H1 (cell line): ENCODE data around the gene AFAP1L2. TPM values are rescaled to one million over a fixed set of nuclear protein-coding genes. Genes with fewer than 3 reads are reported as not detected.

Experiments used
- CTCF ChIA-PET: fragments of 300-600 bp; sonication (Branson Sonifier 250); formaldehyde crosslinking; loops from one replicate; lab custom pipeline; 2021; ENCODE audit not compliant: partially characterized antibody; lab: Charles Lee
- POLR2A ChIA-PET: fragments of 300-600 bp; sonication (Branson Sonifier 250); formaldehyde crosslinking; loops from one replicate; lab custom pipeline; 2021; ENCODE audit warnings: inconsistent platforms; ENCODE audit not compliant: partially characterized antibody; lab: Charles Lee
- DNase-seq, 2 experiments: peaks; one replicate each; pipeline versions ENCODE4 v3.0.0 to v3.0.0-alpha.2; 2010 to 2022; ENCODE audit warnings: low spot score in 2 of 2, low read depth in 1 of 2, mixed read lengths in 1 of 2
- FAIRE-seq: peaks from 2 replicates; lab custom pipeline; 2011; peaks lifted over from hg19 to GRCh38; lab: Jason Lieb, UNC
- H2AFZ ChIP-seq: 2 replicates; pipeline ENCODE4 v1.8.1; 2012; ENCODE audit warnings: low read length, inconsistent platforms
- H2AK5ac ChIP-seq: 2 replicates; pipeline ENCODE4 v1.6.1; 2013; ENCODE audit warnings: low read depth, low read length
- H2BK120ac ChIP-seq: replicated peaks from 2 replicates; pipeline ENCODE3; 2013; ENCODE audit warnings: low read depth, low read length, inconsistent platforms
- H2BK12ac ChIP-seq: 2 replicates; pipeline ENCODE4 v1.6.1; 2013; ENCODE audit warnings: low read depth, low read length
- H2BK15ac ChIP-seq: 2 replicates; pipeline ENCODE4 v1.6.1; 2013; ENCODE audit warnings: low read length
- H2BK20ac ChIP-seq: 2 replicates; pipeline ENCODE4 v1.6.1; 2013; ENCODE audit warnings: low read length
- H2BK5ac ChIP-seq: 2 replicates; pipeline ENCODE4 v1.6.1; 2013; ENCODE audit warnings: low read depth, low read length
- H3K14ac ChIP-seq: 2 replicates; pipeline ENCODE4 v1.6.1; 2013; ENCODE audit warnings: inconsistent platforms; ENCODE audit not compliant: insufficient read length
- H3K18ac ChIP-seq: 2 replicates; pipeline ENCODE4 v1.6.1; 2013; ENCODE audit warnings: low read length; ENCODE audit errors: extremely low read depth
- H3K23ac ChIP-seq: 2 replicates; pipeline ENCODE4 v1.6.1; 2013; ENCODE audit warnings: inconsistent platforms; ENCODE audit not compliant: insufficient read length
- H3K23me2 ChIP-seq: 2 replicates; pipeline ENCODE4 v1.6.1; 2013; ENCODE audit warnings: low read depth, low read length
- H3K27ac ChIP-seq: 2 replicates; pipeline ENCODE4 v1.6.1; 2011; ENCODE audit warnings: low read depth, low read length, inconsistent platforms
- H3K27me3 ChIP-seq, 4 experiments: replicated peaks in 1 of 4; 1 replicate in 1 of 4; 2 replicates in 3 of 4; pipeline versions ENCODE4 v1.6.1 to v1.8.1; 2011 to 2013; ENCODE audit warnings: low read length in 3 of 4, mild to moderate bottlenecking in 3 of 4, inconsistent platforms in 2 of 4, mixed read lengths in 2 of 4, moderate library complexity in 1 of 4; ENCODE audit not compliant: control insufficient read depth in 3 of 4, insufficient read depth in 3 of 4; ENCODE audit errors: extremely low read depth in 1 of 4
- H3K36me3 ChIP-seq, 4 experiments: 2 replicates each; pipeline versions ENCODE4 v1.6.1 to v1.8.1; 2011 to 2013; ENCODE audit warnings: mild to moderate bottlenecking in 4 of 4, low read length in 3 of 4, moderate library complexity in 2 of 4, control low read depth in 1 of 4, inconsistent platforms in 1 of 4; ENCODE audit not compliant: insufficient read depth in 4 of 4, control insufficient read depth in 2 of 4
- H3K4ac ChIP-seq: replicated peaks from 2 replicates; pipeline ENCODE3; 2013; ENCODE audit warnings: low read length, low read depth, mixed read lengths, inconsistent platforms; ENCODE audit not compliant: insufficient read length
- H3K4me1 ChIP-seq, 4 experiments: replicated peaks in 1 of 4; 1 replicate in 1 of 4; 2 replicates in 3 of 4; pipeline versions ENCODE4 v1.6.1 to v1.8.1; 2011 to 2013; ENCODE audit warnings: low read length in 3 of 4, inconsistent platforms in 2 of 4, mixed read lengths in 1 of 4; ENCODE audit not compliant: insufficient read depth in 4 of 4, control insufficient read depth in 3 of 4
- H3K4me2 ChIP-seq, 2 experiments: 2 replicates each; pipeline versions ENCODE4 v1.6.1 to v1.8.1; 2011 to 2013; ENCODE audit warnings: low read depth in 2 of 2, low read length in 2 of 2, control low read depth in 1 of 2, inconsistent platforms in 1 of 2, mild to moderate bottlenecking in 1 of 2; ENCODE audit not compliant: insufficient read depth in 1 of 2
- H3K4me3 ChIP-seq, 4 experiments: fragments of 200-600, 300-600 bp in 1 of 4; sonication (generic), shearing (Covaris generic), sonication (Bioruptor Twin) in 1 of 4; 2 replicates each; pipeline versions ENCODE4 v1.5.1 to v1.8.1; 2011 to 2016; ENCODE audit warnings: low read length in 4 of 4, low read depth in 3 of 4, control low read depth in 2 of 4, inconsistent platforms in 2 of 4, mild to moderate bottlenecking in 2 of 4, mixed read lengths in 1 of 4, moderate library complexity in 1 of 4; ENCODE audit not compliant: insufficient read depth in 2 of 4; ENCODE audit errors: extremely low read depth in 1 of 4
- H3K56ac ChIP-seq: replicated peaks from 2 replicates; pipeline ENCODE3; 2013; ENCODE audit warnings: low read depth, mild to moderate bottlenecking, mixed read lengths, low read length, inconsistent platforms; ENCODE audit not compliant: insufficient read length
- H3K79me1 ChIP-seq: 2 replicates; pipeline ENCODE4 v1.6.1; 2013; ENCODE audit warnings: low read depth, low read length, control low read depth
- H3K79me2 ChIP-seq, 2 experiments: 2 replicates each; pipeline versions ENCODE4 v1.6.1 to v1.8.1; 2012 to 2013; ENCODE audit warnings: low read length in 2 of 2, mild to moderate bottlenecking in 2 of 2, inconsistent platforms in 1 of 2; ENCODE audit not compliant: insufficient read depth in 2 of 2, control insufficient read depth in 1 of 2
- H3K9ac ChIP-seq, 4 experiments: replicated peaks in 1 of 4; 1 replicate in 1 of 4; 2 replicates in 3 of 4; pipeline versions ENCODE4 v1.6.1 to v1.8.1; 2011 to 2013; ENCODE audit warnings: low read depth in 3 of 4, low read length in 3 of 4, control low read depth in 2 of 4, mild to moderate bottlenecking in 2 of 4, moderate library complexity in 2 of 4, inconsistent platforms in 1 of 4; ENCODE audit errors: extremely low read depth in 1 of 4
- H3K9me3 ChIP-seq, 2 experiments: 2 replicates each; pipeline versions ENCODE4 v1.6.1 to v1.8.1; 2012 to 2013; ENCODE audit warnings: mild to moderate bottlenecking in 2 of 2, moderate library complexity in 2 of 2, control low read depth in 1 of 2, inconsistent platforms in 1 of 2, low read depth in 1 of 2, low read length in 1 of 2, mixed read lengths in 1 of 2; ENCODE audit not compliant: insufficient read depth in 2 of 2
- H4K20me1 ChIP-seq, 2 experiments: replicated peaks in 1 of 2; 2 replicates each; pipeline versions ENCODE3 to v1.8.1; 2011 to 2013; ENCODE audit warnings: inconsistent platforms in 2 of 2, low read length in 2 of 2, mild to moderate bottlenecking in 1 of 2; ENCODE audit not compliant: insufficient read depth in 2 of 2, control insufficient read depth in 1 of 2
- H4K5ac ChIP-seq: 2 replicates; pipeline ENCODE4 v1.6.1; 2013; ENCODE audit warnings: low read length, low read depth, mixed read lengths, inconsistent platforms; ENCODE audit not compliant: insufficient read length
- H4K8ac ChIP-seq: 2 replicates; pipeline ENCODE4 v1.8.0; 2013; ENCODE audit warnings: mild to moderate bottlenecking, moderate library complexity, low read length, inconsistent platforms; ENCODE audit not compliant: insufficient read depth; ENCODE audit errors: extremely low read depth
- H4K91ac ChIP-seq: replicated peaks from 2 replicates; pipeline ENCODE3; 2013; ENCODE audit warnings: low read length, mixed read lengths, inconsistent platforms; ENCODE audit not compliant: insufficient read length
- ATF3 ChIP-seq: IDR thresholded peaks from 2 replicates; pipeline ENCODE4 v1.6.1; 2011; ENCODE audit warnings: low read depth, mild to moderate bottlenecking, low read length; ENCODE audit not compliant: insufficient read depth
- BRCA1 ChIP-seq: IDR thresholded peaks from 2 replicates; pipeline ENCODE4 v1.6.1; 2012; ENCODE audit warnings: low read depth, low read length, improper control_type of control experiment
- CEBPB ChIP-seq: IDR thresholded peaks from 2 replicates; pipeline ENCODE4 v1.6.1; 2012; ENCODE audit warnings: low read depth, low read length
- MAFK ChIP-seq: IDR thresholded peaks from 2 replicates; pipeline ENCODE4 v1.6.1; 2012; ENCODE audit warnings: low read depth, mild to moderate bottlenecking, improper control_type of control experiment, low read length
- NRF1 ChIP-seq: IDR thresholded peaks from 2 replicates; pipeline ENCODE4 v1.6.1; 2011; ENCODE audit warnings: mild to moderate bottlenecking, low read depth, low read length, improper control_type of control experiment
- TAF7 ChIP-seq: optimal IDR thresholded peaks from 2 replicates; pipeline ENCODE3; 2011; ENCODE audit warnings: low read depth, mild to moderate bottlenecking, inconsistent platforms, low read length, moderate library complexity, borderline replicate concordance
- WGBS, 2 experiments: shearing (Covaris generic) in 1 of 2; methylation state at CpG; one replicate each; pipeline versions ENCODE4 v1.1.6 to v1.1.7; 2013 to 2015; ENCODE audit warnings: low lambda C conversion rate in 2 of 2, mixed read lengths in 2 of 2, inconsistent platforms in 1 of 2, low coverage in 1 of 2, missing lambda C conversion rate in 1 of 2; ENCODE audit not compliant: insufficient replicate concordance in 2 of 2, insufficient coverage in 1 of 2, insufficient read length in 1 of 2; ENCODE audit errors: extremely low coverage in 1 of 2, missing lambda C conversion rate in 1 of 2; 5-methylcytosine and 5-hydroxymethylcytosine counted together
- polyA plus RNA-seq, 7 experiments: library from polyadenylated mRNA; depleted of rRNA in 3 of 7; stranded (reverse) in 5 of 7; unstranded in 2 of 7; fragments of >200 nt in 5 of 7; fragments of 200-250 nt in 2 of 7; gene quantifications; 1 replicate in 5 of 7; 2 replicates in 1 of 7; 4 replicates in 1 of 7; pipeline versions ENCODE4 v1.2.1 to v1.2.3, GENCODE V29; 2011 to 2013; ENCODE audit warnings: missing spikeins in 2 of 7, mixed read lengths in 2 of 7
- total RNA-seq: library from RNA; stranded (reverse); fragmentation: NEBNext Ultra II Directional; extraction: Animal tissue kit (Norgen Biotek cat#: 25700); gene quantifications from 2 replicates; pipeline ENCODE4 v1.2.1, GENCODE V29; 2021

Gene AFAP1L2
- total and polyA plus RNA-seq, 2 of the 8 experiments (the other 6 are each of a cell fraction or from before 2014, with no cell fraction given), result 3.9 to 6.4 TPM

DNA sequence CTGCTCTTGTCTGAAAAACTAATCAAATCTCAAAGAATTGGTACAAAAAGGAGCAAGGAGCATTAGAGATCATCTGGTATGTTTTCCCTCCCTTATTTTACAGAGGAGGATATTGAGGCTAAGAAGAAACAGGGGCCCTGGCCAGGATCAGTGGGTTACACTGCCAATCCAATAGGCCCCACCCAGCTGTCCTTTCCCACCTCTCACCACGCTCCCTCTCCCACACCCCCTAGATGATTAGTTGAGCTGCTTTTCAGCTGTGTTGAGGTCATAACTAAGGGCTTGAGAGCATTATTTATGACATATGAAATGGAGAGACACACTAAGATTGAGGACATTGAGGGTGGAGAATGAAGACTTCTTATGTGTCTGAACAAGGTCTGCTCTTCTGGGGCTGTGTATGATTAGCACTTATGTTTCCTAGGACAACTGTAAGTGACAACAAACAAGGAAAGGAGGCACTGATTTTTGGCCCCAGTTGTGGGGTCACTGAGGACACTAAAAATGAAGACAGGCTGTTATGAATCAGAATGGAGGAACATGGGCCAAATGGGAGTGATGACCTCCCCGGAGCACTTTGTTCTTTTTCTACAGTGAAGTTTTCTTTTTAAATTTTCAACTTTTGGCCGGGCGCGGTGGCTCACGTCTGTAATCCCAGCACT, 138.8 kb downstream of the AFAP1L2 start:
- no peak for FAIRE-seq
- TF ChIP-seq BRCA1, result no peak
- TF ChIP-seq NRF1, result no peak
- TF ChIP-seq TAF7, result no peak
- no peak for TF ChIP-seq MAFK
- TF ChIP-seq ATF3, result no peak
- no peak for TF ChIP-seq CEBPB

More for the DNA sequence above, 138.8 kb downstream of the AFAP1L2 start:
- H2BK20ac ChIP-seq, result no peak overlapping the region
- H3K14ac ChIP-seq, result no peak overlapping the region
- no peak overlapping the region for H2BK120ac ChIP-seq
- no peak overlapping the region for H3K9ac ChIP-seq
- no peak overlapping the region for H2BK12ac ChIP-seq
- no peaks in the 10 kb centered on the region for H3K9me3 ChIP-seq
- no peak overlapping the region for H3K4ac ChIP-seq
- no peak overlapping the region for H3K27ac ChIP-seq
- CTCF ChIA-PET, result interaction anchor here (1.3 to 2.2 kb wide), 2 partner anchors 12 to 15 kb away, joined by 5 to 6 read pairs; no protein-coding TSS in a partner anchor
- H2AK5ac ChIP-seq, result no peak overlapping the region
- no peaks in the 10 kb centered on the region for H4K20me1 ChIP-seq
- H4K91ac ChIP-seq, result no peak overlapping the region
- no peak overlapping the region for H3K56ac ChIP-seq
- no peaks in the 10 kb centered on the region for H3K79me2 ChIP-seq
- no peak overlapping the region for H3K4me2 ChIP-seq
- 92% methylated on average over 6 of the region's 6 CpGs; no CpG with 5 or more reads in 1 of the 2 experiments for WGBS, 2 experiments
- H3K18ac ChIP-seq, result no peak overlapping the region
- no peak overlapping the region for H2AFZ ChIP-seq
- H3K27me3 ChIP-seq, result no peaks in the 10 kb centered on the region
- 0 out of 2 replicates have a peak, but pooled peaks cover under 1% of the 10 kb centered on the region for H3K23me2 ChIP-seq
- POLR2A ChIA-PET, result no interaction called here
- no peak overlapping the region for H2BK5ac ChIP-seq
- no peak overlapping the region for H4K8ac ChIP-seq
- no peak overlapping the region for H3K23ac ChIP-seq
- no peak overlapping the region for H4K5ac ChIP-seq
- H3K79me1 ChIP-seq, result no peaks in the 10 kb centered on the region
- no peak for DNase-seq
- no peak overlapping the region for H3K4me3 ChIP-seq
- H2BK15ac ChIP-seq, result no peak overlapping the region
- H3K4me1 ChIP-seq, result no peaks in the 10 kb centered on the region
- no peaks in the 10 kb centered on the region for H3K36me3 ChIP-seq
